BE2C (cell line): ENCODE measurements around the gene ENOPH1.

Experiments
- DNase-seq: peaks from one replicate; pipeline ENCODE4 v3.0.0-alpha.2; 2020
- H3K27me3 ChIP-seq: fragments of 250-450 bp; sonication (Bioruptor Pico); 2 replicates; pipeline ENCODE4 v1.5.1; 2020; ENCODE audit warnings: mild to moderate bottlenecking
- H3K36me3 ChIP-seq: fragments of 250-450 bp; sonication (Bioruptor Pico); 2 replicates; pipeline ENCODE4 v1.5.1; 2020; ENCODE audit warnings: mild to moderate bottlenecking
- H3K4me1 ChIP-seq: fragments of 250-450 bp; sonication (Bioruptor Pico); 2 replicates; pipeline ENCODE4 v1.5.1; 2020
- H3K4me3 ChIP-seq: 2 replicates; pipeline ENCODE4 v1.5.1; 2011; ENCODE audit warnings: low read depth, low read length
- H3K9me3 ChIP-seq: fragments of 250-450 bp; sonication (Bioruptor Pico); 2 replicates; pipeline ENCODE4 v1.5.1; 2020
- TF ChIP-seq, protein P1 (sequence below): IDR thresholded peaks from 2 replicates; pipeline ENCODE4 v1.5.1; 2012; ENCODE audit warnings: mild to moderate bottlenecking, low read depth, low read length

The ENOPH1 gene

DNA sequence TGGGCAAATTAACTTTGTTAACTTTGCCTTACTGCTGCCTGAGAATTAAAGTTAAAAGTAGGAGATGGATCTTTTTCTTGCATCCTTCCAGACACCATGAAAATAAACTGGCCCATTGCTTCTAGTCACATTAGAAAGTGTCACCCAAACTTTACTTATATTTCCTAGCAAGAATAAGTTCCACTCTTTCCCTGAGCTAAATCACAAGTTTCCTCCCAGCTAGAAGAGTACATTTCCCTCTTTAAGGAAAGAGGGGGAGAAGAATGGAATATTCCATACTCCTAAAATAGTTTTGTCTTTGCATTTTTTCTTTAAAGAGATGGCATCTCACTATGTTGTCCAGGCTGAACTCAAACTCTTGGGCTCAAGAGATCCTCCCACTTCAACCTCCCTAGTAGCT is 77.6 kb downstream of the ENOPH1 start:
- H3K4me3 ChIP-seq: no peak overlapping the region
- no peaks in the 10 kb centered on the region for H3K27me3 ChIP-seq
- no peaks in the 10 kb centered on the region for H3K9me3 ChIP-seq
- no peak for DNase-seq
- H3K36me3 ChIP-seq: no peaks in the 10 kb centered on the region
- no peaks in the 10 kb centered on the region for H3K4me1 ChIP-seq
- TF ChIP-seq, protein P1, sequence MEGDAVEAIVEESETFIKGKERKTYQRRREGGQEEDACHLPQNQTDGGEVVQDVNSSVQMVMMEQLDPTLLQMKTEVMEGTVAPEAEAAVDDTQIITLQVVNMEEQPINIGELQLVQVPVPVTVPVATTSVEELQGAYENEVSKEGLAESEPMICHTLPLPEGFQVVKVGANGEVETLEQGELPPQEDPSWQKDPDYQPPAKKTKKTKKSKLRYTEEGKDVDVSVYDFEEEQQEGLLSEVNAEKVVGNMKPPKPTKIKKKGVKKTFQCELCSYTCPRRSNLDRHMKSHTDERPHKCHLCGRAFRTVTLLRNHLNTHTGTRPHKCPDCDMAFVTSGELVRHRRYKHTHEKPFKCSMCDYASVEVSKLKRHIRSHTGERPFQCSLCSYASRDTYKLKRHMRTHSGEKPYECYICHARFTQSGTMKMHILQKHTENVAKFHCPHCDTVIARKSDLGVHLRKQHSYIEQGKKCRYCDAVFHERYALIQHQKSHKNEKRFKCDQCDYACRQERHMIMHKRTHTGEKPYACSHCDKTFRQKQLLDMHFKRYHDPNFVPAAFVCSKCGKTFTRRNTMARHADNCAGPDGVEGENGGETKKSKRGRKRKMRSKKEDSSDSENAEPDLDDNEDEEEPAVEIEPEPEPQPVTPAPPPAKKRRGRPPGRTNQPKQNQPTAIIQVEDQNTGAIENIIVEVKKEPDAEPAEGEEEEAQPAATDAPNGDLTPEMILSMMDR: no peak

DNA sequence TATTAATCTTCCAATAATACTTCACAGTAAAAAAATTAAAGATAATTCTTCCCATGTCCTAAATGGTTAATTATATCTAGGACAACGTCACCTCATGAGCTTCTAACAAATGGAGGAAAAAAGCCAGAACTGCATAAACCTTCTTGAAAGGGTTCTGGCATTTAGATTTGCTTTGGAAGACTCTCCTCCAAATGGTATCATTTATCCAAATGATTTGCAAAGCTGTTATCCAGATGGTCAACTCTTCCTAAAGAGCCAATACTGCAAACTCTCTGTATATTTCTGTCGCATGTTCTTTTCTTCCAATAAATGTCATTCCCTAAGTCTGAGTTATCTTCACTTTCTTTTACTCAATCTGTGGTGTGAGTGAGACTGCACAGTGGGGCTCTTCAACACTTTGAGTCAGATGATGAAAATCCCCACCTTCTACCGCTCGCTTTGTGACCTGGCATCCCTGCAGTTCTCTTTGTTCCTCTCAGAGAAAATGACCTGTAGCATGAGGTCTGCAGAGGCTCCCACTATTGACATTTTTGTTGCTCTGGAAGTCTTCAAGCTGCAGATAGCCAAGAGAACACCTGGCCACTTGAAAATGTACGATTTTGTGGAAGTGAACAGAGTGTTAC is 78.5 kb downstream of the ENOPH1 start:
- Histone ChIP-seq H3K4me1 (no peaks in the 10 kb centered on the region), H3K36me3 (no peaks in the 10 kb centered on the region), H3K9me3 (no peaks in the 10 kb centered on the region), H3K27me3 (no peaks in the 10 kb centered on the region), H3K4me3 (no peak overlapping the region)
- TF ChIP-seq, protein P1: no peak
- DNase-seq: no peak

DNA sequence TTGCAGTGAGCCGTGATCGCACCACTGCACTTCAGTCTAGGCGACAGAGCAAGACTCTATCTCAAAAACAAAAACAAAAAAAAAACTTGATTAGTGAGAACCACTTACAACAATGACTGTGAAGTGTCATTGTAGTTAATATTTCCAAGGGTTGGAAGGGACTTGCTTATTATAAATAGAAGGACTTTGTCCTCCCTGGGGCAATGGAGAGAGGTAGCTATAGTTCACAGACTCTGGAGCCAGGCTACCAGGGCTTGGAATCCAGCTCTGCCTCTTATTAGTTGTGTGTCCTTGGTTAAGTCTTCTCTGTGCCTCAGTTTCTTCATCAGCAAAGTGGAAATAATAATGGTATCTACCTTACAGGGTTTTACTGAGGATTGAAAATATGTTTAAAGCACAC is 79.8 kb downstream of the ENOPH1 start:
- Histone ChIP-seq H3K9me3 (no peaks in the 10 kb centered on the region), H3K36me3 (no peaks in the 10 kb centered on the region), H3K27me3 (no peaks in the 10 kb centered on the region), H3K4me3 (no peak overlapping the region), H3K4me1 (no peaks in the 10 kb centered on the region)
- TF ChIP-seq, protein P1: no peak
- DNase-seq: no peak
